CD14-positive monocyte (primary cell): ENCODE results near the gene GALC. TPM values are rescaled to one million over a fixed set of nuclear protein-coding genes. Genes with fewer than 3 reads are reported as not detected.
A peak's percentile ranks its signal among the peaks of the same experiment; 100 is the strongest.

Experiments
- DNase-seq, 3 donors: peaks; one replicate each; pipeline ENCODE4 v3.0.0-alpha.2; 2011 to 2022
- H2AFZ ChIP-seq: 2 replicates; pipeline ENCODE4 v1.6.0; 2012; ENCODE audit warnings: mild to moderate bottlenecking, low read depth, low read length, inconsistent platforms; ENCODE audit not compliant: insufficient read depth, poor library complexity, severe bottlenecking
- H3K27ac ChIP-seq, 2 donors: 1 replicate in 1 of 2; 2 replicates in 1 of 2; pipeline ENCODE4 v1.5.1; 2012 to 2013; ENCODE audit warnings: low read length in 2 of 2, control low read depth in 1 of 2, inconsistent platforms in 1 of 2, low read depth in 1 of 2, mild to moderate bottlenecking in 1 of 2
- H3K27me3 ChIP-seq, 2 donors: one replicate each; pipeline versions ENCODE4 v1.6.0 to v1.6.1; 2011 to 2013; ENCODE audit warnings: low read length in 2 of 2; ENCODE audit not compliant: control insufficient read depth in 2 of 2, insufficient read depth in 2 of 2
- H3K36me3 ChIP-seq, 2 donors: replicated peaks in 1 of 2; 1 replicate in 1 of 2; 2 replicates in 1 of 2; pipeline versions ENCODE4 v1.5.1 to v1.6.1; 2012 to 2013; ENCODE audit warnings: low read length in 2 of 2, control low read depth in 1 of 2, inconsistent platforms in 1 of 2, mild to moderate bottlenecking in 1 of 2; ENCODE audit not compliant: insufficient read depth in 2 of 2, control insufficient read depth in 1 of 2
- H3K4me1 ChIP-seq, 2 donors: 1 replicate in 1 of 2; 2 replicates in 1 of 2; pipeline versions ENCODE4 v1.5.1 to v1.6.1; 2012 to 2013; ENCODE audit warnings: low read length in 2 of 2, control low read depth in 1 of 2, inconsistent platforms in 1 of 2, mild to moderate bottlenecking in 1 of 2, moderate library complexity in 1 of 2; ENCODE audit not compliant: insufficient read depth in 2 of 2, control insufficient read depth in 1 of 2
- H3K4me2 ChIP-seq: replicated peaks from 2 replicates; pipeline ENCODE3; 2012; ENCODE audit warnings: low read length, moderate library complexity, mild to moderate bottlenecking; ENCODE audit not compliant: poor library complexity, severe bottlenecking; ENCODE audit errors: extremely low read depth
- H3K4me3 ChIP-seq, 3 experiments: fragments of 200-600 bp in 1 of 3; sonication (generic) in 1 of 3; replicated peaks in 1 of 3; 1 replicate in 2 of 3; 2 replicates in 1 of 3; pipeline ENCODE4 v1.5.1; 2011 to 2013; ENCODE audit warnings: low read length in 3 of 3, mild to moderate bottlenecking in 3 of 3, control low read depth in 2 of 3, low read depth in 2 of 3, inconsistent platforms in 1 of 3, moderate library complexity in 1 of 3
- H3K79me2 ChIP-seq: 2 replicates; pipeline ENCODE4 v1.6.0; 2012; ENCODE audit warnings: mild to moderate bottlenecking, control low read depth, inconsistent platforms, low read length, moderate library complexity; ENCODE audit not compliant: insufficient read depth
- H3K9ac ChIP-seq: 2 replicates; pipeline ENCODE4 v1.6.0; 2017; ENCODE audit warnings: low read length, mild to moderate bottlenecking; ENCODE audit not compliant: insufficient read depth, poor library complexity, severe bottlenecking
- H3K9me3 ChIP-seq, 2 donors: replicated peaks in 1 of 2; 1 replicate in 1 of 2; 2 replicates in 1 of 2; pipeline versions ENCODE4 v1.5.1 to v1.6.1; 2012 to 2013; ENCODE audit warnings: low read length in 2 of 2, control low read depth in 1 of 2; ENCODE audit not compliant: control insufficient read depth in 1 of 2, insufficient read depth in 1 of 2
- H4K20me1 ChIP-seq: 2 replicates; pipeline ENCODE4 v1.6.0; 2012; ENCODE audit warnings: mild to moderate bottlenecking, low read length, control low read depth, moderate library complexity; ENCODE audit not compliant: insufficient read depth
- H3K27ac Mint-ChIP-seq, 7 donors: one replicate each; pipeline ENCODE4 v1.8.0; 2020; ENCODE audit warnings: mild to moderate bottlenecking in 7 of 7, mixed read lengths in 7 of 7, moderate library complexity in 6 of 7, inconsistent platforms in 2 of 7
- H3K27me3 Mint-ChIP-seq, 3 donors: one replicate each; pipeline ENCODE4 v1.8.0; 2021 to 2022; ENCODE audit warnings: low read depth in 3 of 3, mild to moderate bottlenecking in 3 of 3, mixed read lengths in 3 of 3, moderate library complexity in 3 of 3, inconsistent platforms in 1 of 3
- H3K36me3 Mint-ChIP-seq, 2 donors: one replicate each; pipeline ENCODE4 v1.8.0; 2020; ENCODE audit warnings: mixed read lengths in 2 of 2, inconsistent platforms in 1 of 2, mild to moderate bottlenecking in 1 of 2
- H3K4me1 Mint-ChIP-seq: one replicate; pipeline ENCODE4 v1.8.0; 2020; ENCODE audit warnings: mild to moderate bottlenecking, mixed read lengths
- H3K4me3 Mint-ChIP-seq, 2 donors: one replicate each; pipeline ENCODE4 v1.8.0; 2020; ENCODE audit warnings: mild to moderate bottlenecking in 2 of 2, mixed read lengths in 2 of 2, moderate library complexity in 1 of 2
- H3K9me3 Mint-ChIP-seq, 7 donors: one replicate each; pipeline ENCODE4 v1.8.0; 2020 to 2022; ENCODE audit warnings: mixed read lengths in 7 of 7, mild to moderate bottlenecking in 6 of 7, moderate library complexity in 6 of 7, inconsistent platforms in 2 of 7
- CTCF ChIP-seq: fragments of 200-600 bp; IDR thresholded peaks from one replicate; pipeline ENCODE4 v1.8.0; 2022; ENCODE audit warnings: antibody characterized with exemption, mild to moderate bottlenecking
- WGBS: methylation state at CpG from one replicate; pipeline ENCODE4 v1.1.5; 2013; ENCODE audit warnings: missing lambda C conversion rate; ENCODE audit not compliant: insufficient coverage; 5-methylcytosine and 5-hydroxymethylcytosine counted together
- intact Hi-C, 2 donors: fragments of 100-400 bp; cut with micrococcal nuclease; formaldehyde crosslinking; loops; one replicate each; pipeline versions ENCODE4 v1.15.0 to v1.15.1; 2023
- polyA plus RNA-seq, 3 donors: library from polyadenylated mRNA; depleted of rRNA in 1 of 3; unstranded in 2 of 3; stranded (reverse) in 1 of 3; fragments of 300-500 nt in 2 of 3; fragments of >200 nt in 1 of 3; fragmentation: Illumina TruSeq in 2 of 3; gene quantifications; 1 replicate in 2 of 3; 2 replicates in 1 of 3; pipeline ENCODE4 v1.2.3, GENCODE V29; 2012 to 2021

Gene GALC
- polyA plus RNA-seq, 3 donors = 28.6 to 40.6 (median 33.8) TPM

- no peak overlapping the region for H3K4me3 ChIP-seq
- peaks cover 11 to 12% of the 10 kb centered on the region in 2 donors for H3K27me3 ChIP-seq
- peaks cover 0 to 1% (median 0%) of the 10 kb centered on the region in 7 donors for H3K9me3 Mint-ChIP-seq
- no peaks in the 10 kb centered on the region for H3K36me3 Mint-ChIP-seq
- TF ChIP-seq CTCF = no peak
- no peak overlapping the region for H3K4me3 Mint-ChIP-seq
- DNase-seq = no peak
- H3K79me2 ChIP-seq = no peaks in the 10 kb centered on the region
- intact Hi-C loops = no loop called here
- no peaks in the 10 kb centered on the region for H3K36me3 ChIP-seq
- WGBS = no CpG with 5 or more reads among the region's 2 CpGs
- H3K9me3 ChIP-seq = no peaks in the 10 kb centered on the region
- H3K27ac Mint-ChIP-seq = no peak overlapping the region
- peaks cover 6 to 13% (median 11%) of the 10 kb centered on the region in 3 donors for H3K27me3 Mint-ChIP-seq
- H3K4me1 Mint-ChIP-seq = no peaks in the 10 kb centered on the region
- no peak overlapping the region for H2AFZ ChIP-seq
- H3K4me1 ChIP-seq = no peaks in the 10 kb centered on the region
- H3K9ac ChIP-seq = no peak overlapping the region
- H3K27ac ChIP-seq = no peak overlapping the region
- no peak overlapping the region for H3K4me2 ChIP-seq
- no peaks in the 10 kb centered on the region for H4K20me1 ChIP-seq
Observed at GRCh38 chr14:87892763-87893162, 100.2 kb downstream of the GALC start.

DNA sequence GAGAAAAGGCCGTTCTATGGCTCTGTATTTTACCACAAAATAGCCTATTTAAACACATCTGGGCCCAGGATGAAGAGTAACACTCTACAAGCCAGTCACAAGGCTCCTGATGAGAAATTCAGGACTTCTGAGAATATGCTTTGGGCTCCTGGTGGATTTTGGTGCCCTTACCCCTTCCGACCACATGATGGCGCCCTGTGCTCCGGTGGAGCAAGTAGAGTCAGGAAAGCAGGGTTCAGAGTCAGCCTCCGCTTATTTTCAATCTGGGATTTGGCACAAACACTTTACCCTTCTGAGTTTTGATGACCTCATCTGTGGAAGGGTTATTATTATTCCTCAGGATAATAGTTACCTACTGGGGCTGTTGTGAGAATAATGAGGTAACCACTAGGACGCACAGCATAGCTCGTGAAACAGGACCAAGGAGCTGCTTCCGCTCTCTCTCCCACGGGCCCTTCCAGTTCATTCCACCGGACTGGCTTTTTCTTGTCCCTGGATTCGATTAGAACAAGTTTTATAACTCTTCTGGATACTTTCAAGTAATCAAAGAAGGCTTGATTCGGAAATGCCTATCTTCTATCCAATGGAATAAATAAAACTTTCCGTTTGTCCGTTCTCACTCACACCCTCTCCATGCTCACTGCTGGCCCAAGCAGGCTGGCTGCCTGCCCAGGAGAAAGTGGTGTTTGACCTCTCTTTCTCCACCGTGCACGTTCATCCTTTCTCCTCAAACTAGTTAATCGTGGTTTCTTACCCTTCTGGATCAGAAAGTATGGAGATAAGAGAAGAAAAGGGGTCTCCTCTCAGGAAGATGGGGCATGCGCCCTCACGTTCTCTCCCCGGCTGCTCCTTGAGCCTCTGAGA, 104.6 kb downstream of the GALC start:
- no peak overlapping the region for H3K4me3 ChIP-seq
- H3K4me3 Mint-ChIP-seq = no peak overlapping the region
- peak; percentile 49 for TF ChIP-seq CTCF
- DNase-seq = no peak
- no peaks in the 10 kb centered on the region for H3K27me3 ChIP-seq
- H3K36me3 Mint-ChIP-seq = no peaks in the 10 kb centered on the region
- H3K36me3 ChIP-seq = no peaks in the 10 kb centered on the region
- H3K4me2 ChIP-seq = no peak overlapping the region
- no peaks in the 10 kb centered on the region for H3K4me1 Mint-ChIP-seq
- no peaks in the 10 kb centered on the region for H3K9me3 ChIP-seq
- no peak overlapping the region for H3K9ac ChIP-seq
- H4K20me1 ChIP-seq = no peaks in the 10 kb centered on the region
- no peaks in the 10 kb centered on the region for H3K4me1 ChIP-seq
- peaks cover 0 to 3% (median 2%) of the 10 kb centered on the region in 3 donors for H3K27me3 Mint-ChIP-seq
- no peak overlapping the region for H3K27ac ChIP-seq
- no peaks in the 10 kb centered on the region for H3K79me2 ChIP-seq
- H3K9me3 Mint-ChIP-seq = peaks cover 0 to 3% (median 0%) of the 10 kb centered on the region in 7 donors
- intact Hi-C loops = no loop called here
- no peak overlapping the region for H2AFZ ChIP-seq
- WGBS = 97% methylated on average over 8 of the region's 20 CpGs
- H3K27ac Mint-ChIP-seq = no peak overlapping the region
